Neural progenitor cell (in vitro differentiated cells): Measurements from ENCODE around the gene CARMIL1.

Experiments used
- EZH2phosphoT487 ChIP-seq: fragments of 200-600 bp; sonication (generic); IDR thresholded peaks from 2 replicates; pipeline ENCODE4 v1.6.1; 2017; ENCODE audit warnings: antibody characterized with exemption
- TF ChIP-seq, protein P1 (sequence below): fragments of 200-600 bp; sonication (generic); IDR thresholded peaks from 2 replicates; pipeline ENCODE4 v1.5.1; 2017; ENCODE audit warnings: antibody characterized with exemption, mild to moderate bottlenecking

GRCh38 chr6:25642667-25643328 is 363.6 kb downstream of the CARMIL1 start:
- TF ChIP-seq, protein P1, sequence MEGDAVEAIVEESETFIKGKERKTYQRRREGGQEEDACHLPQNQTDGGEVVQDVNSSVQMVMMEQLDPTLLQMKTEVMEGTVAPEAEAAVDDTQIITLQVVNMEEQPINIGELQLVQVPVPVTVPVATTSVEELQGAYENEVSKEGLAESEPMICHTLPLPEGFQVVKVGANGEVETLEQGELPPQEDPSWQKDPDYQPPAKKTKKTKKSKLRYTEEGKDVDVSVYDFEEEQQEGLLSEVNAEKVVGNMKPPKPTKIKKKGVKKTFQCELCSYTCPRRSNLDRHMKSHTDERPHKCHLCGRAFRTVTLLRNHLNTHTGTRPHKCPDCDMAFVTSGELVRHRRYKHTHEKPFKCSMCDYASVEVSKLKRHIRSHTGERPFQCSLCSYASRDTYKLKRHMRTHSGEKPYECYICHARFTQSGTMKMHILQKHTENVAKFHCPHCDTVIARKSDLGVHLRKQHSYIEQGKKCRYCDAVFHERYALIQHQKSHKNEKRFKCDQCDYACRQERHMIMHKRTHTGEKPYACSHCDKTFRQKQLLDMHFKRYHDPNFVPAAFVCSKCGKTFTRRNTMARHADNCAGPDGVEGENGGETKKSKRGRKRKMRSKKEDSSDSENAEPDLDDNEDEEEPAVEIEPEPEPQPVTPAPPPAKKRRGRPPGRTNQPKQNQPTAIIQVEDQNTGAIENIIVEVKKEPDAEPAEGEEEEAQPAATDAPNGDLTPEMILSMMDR, result no peak
- no peak for TF ChIP-seq EZH2phosphoT487
